GM23338 (cell line): ENCODE results near the gene ABHD12. TPM values are rescaled to one million over a fixed set of nuclear protein-coding genes. Genes with fewer than 3 reads are reported as not detected.

Source experiments
- ATAC-seq: fragments of 200-7000 bp; cut with Tn5 transposase; 3 replicates; pipeline ENCODE4 v1.9.1; 2020
- DNase-seq: peaks from one replicate; pipeline ENCODE4 v3.0.0-alpha.2; 2015; ENCODE audit warnings: low spot score
- H2AFZ ChIP-seq: fragments of 200-600 bp; sonication (generic); 2 replicates; pipeline ENCODE4 v1.8.0; 2016; ENCODE audit warnings: antibody characterized with exemption, mild to moderate bottlenecking, moderate library complexity
- H3F3A ChIP-seq: fragments of 200-600 bp; sonication (generic); replicated peaks from 2 replicates; pipeline ENCODE4 v1.8.0; 2017; ENCODE audit warnings: antibody characterized with exemption, mixed run types, low read depth
- H3K27ac ChIP-seq: fragments of 200-600 bp; sonication (generic); 2 replicates; pipeline ENCODE4 v1.6.1; 2016; ENCODE audit warnings: low read depth
- H3K27me3 ChIP-seq: fragments of 200-600 bp; sonication (generic); 2 replicates; pipeline ENCODE4 v1.8.0; 2016; ENCODE audit warnings: mild to moderate bottlenecking, mixed run types, moderate library complexity; ENCODE audit not compliant: insufficient read depth
- H3K36me3 ChIP-seq: fragments of 200-600 bp; sonication (generic); 2 replicates; pipeline ENCODE4 v1.8.0; 2016; ENCODE audit warnings: mild to moderate bottlenecking; ENCODE audit not compliant: insufficient read depth
- H3K4me1 ChIP-seq: fragments of 200-600 bp; sonication (generic); 2 replicates; pipeline ENCODE4 v1.8.0; 2016; ENCODE audit warnings: mild to moderate bottlenecking, moderate library complexity; ENCODE audit not compliant: insufficient read depth
- H3K4me2 ChIP-seq: fragments of 200-600 bp; sonication (generic); 2 replicates; pipeline ENCODE4 v1.7.1; 2017; ENCODE audit warnings: mixed run types
- H3K4me3 ChIP-seq: fragments of 200-600 bp; sonication (generic); 2 replicates; pipeline ENCODE4 v1.6.1; 2016; ENCODE audit warnings: mixed run types
- H3K79me2 ChIP-seq: fragments of 200-600 bp; sonication (generic); replicated peaks from 2 replicates; pipeline ENCODE4 v1.8.0; 2017; ENCODE audit warnings: mild to moderate bottlenecking; ENCODE audit not compliant: insufficient read depth
- H3K9me2 ChIP-seq: fragments of 200-600 bp; sonication (generic); 2 replicates; pipeline ENCODE4 v1.8.0; 2017; ENCODE audit not compliant: insufficient read depth
- H4K20me1 ChIP-seq: fragments of 200-600 bp; sonication (generic); replicated peaks from 2 replicates; pipeline ENCODE4 v1.8.0; 2017; ENCODE audit warnings: mild to moderate bottlenecking; ENCODE audit not compliant: insufficient read depth
- H3K27ac Mint-ChIP-seq: 2 replicates; pipeline ENCODE4 v1.8.0; 2020; ENCODE audit warnings: inconsistent platforms, mild to moderate bottlenecking, moderate library complexity, mixed read lengths
- H3K27me3 Mint-ChIP-seq: 3 replicates; pipeline ENCODE4 v1.8.0; 2022; ENCODE audit warnings: low read depth, mild to moderate bottlenecking, moderate library complexity, mixed read lengths, inconsistent platforms; ENCODE audit not compliant: insufficient read depth, poor library complexity
- H3K36me3 Mint-ChIP-seq: 3 replicates; pipeline ENCODE4 v1.8.0; 2021; ENCODE audit warnings: low read depth, mild to moderate bottlenecking, inconsistent platforms, moderate library complexity, mixed read lengths
- H3K4me1 Mint-ChIP-seq: 3 replicates; pipeline ENCODE4 v1.8.0; 2020; ENCODE audit warnings: mild to moderate bottlenecking, inconsistent platforms, mixed read lengths
- H3K4me3 Mint-ChIP-seq: 3 replicates; pipeline ENCODE4 v1.8.0; 2021; ENCODE audit warnings: moderate library complexity, mild to moderate bottlenecking, inconsistent platforms, mixed read lengths
- H3K9me3 Mint-ChIP-seq: 3 replicates; pipeline ENCODE4 v1.8.0; 2020; ENCODE audit warnings: moderate library complexity, mild to moderate bottlenecking, inconsistent platforms, mixed read lengths
- CREB1 ChIP-seq: fragments of 250-450 bp; sonication (Bioruptor Pico); IDR thresholded peaks from 2 replicates; pipeline ENCODE4 v1.5.0; 2020; ENCODE audit warnings: low read depth, mild to moderate bottlenecking, moderate library complexity
- ETS1 ChIP-seq: IDR thresholded peaks from 2 replicates; pipeline ENCODE4 v1.6.1; 2016; ENCODE audit warnings: antibody characterized with exemption
- JUNB ChIP-seq: IDR thresholded peaks from one replicate; pipeline ENCODE4 v1.6.1; 2016; ENCODE audit warnings: antibody characterized with exemption; ENCODE audit not compliant: unreplicated experiment
- NANOG ChIP-seq: IDR thresholded peaks from 2 replicates; pipeline ENCODE4 v1.6.1; 2016; ENCODE audit warnings: antibody characterized with exemption, borderline replicate concordance
- ZNF114 ChIP-seq: fragments of 250-450 bp; sonication (Bioruptor Pico); IDR thresholded peaks from 2 replicates; pipeline ENCODE4 v1.5.0; 2020; ENCODE audit warnings: mild to moderate bottlenecking, moderate library complexity
- ZNF331 ChIP-seq: fragments of 250-450 bp; sonication (Bioruptor Pico); IDR thresholded peaks from 2 replicates; pipeline ENCODE4 v1.5.0; 2020; ENCODE audit warnings: low read depth, mild to moderate bottlenecking, moderate library complexity
- ZNF462 ChIP-seq: fragments of 250-450 bp; sonication (Bioruptor Pico); IDR thresholded peaks from 2 replicates; pipeline ENCODE4 v1.5.0; 2020; ENCODE audit warnings: mild to moderate bottlenecking, moderate library complexity
- polyA plus RNA-seq: library from polyadenylated mRNA; unstranded; fragments of >200 nt; fragmentation: Nextera tagmentation; extraction: Ambion mirVana; gene quantifications from 2 replicates; pipeline ENCODE4 v1.2.1, GENCODE V29; 2016
- total RNA-seq: library from RNA; depleted of rRNA; stranded (reverse); fragments of >200 nt; shearing (Covaris generic); gene quantifications from 2 replicates; pipeline ENCODE4 v1.2.3, GENCODE V29; 2014
- TF ChIP-seq, protein P1 (sequence below): IDR thresholded peaks from one replicate; pipeline ENCODE4 v1.6.1; 2018; ENCODE audit warnings: antibody characterized with exemption; ENCODE audit not compliant: unreplicated experiment
- TF ChIP-seq, protein P2 (sequence below), 2 experiments: fragments of 200-600 bp in 1 of 2; sonication (generic) in 1 of 2; conservative IDR thresholded peaks; 2 replicates each; pipeline versions ENCODE4 v1.5.1 to v1.6.1; 2016 to 2017; ENCODE audit warnings: antibody characterized with exemption in 2 of 2, low read depth in 2 of 2, mild to moderate bottlenecking in 2 of 2, moderate library complexity in 1 of 2

ABHD12 gene
- total and polyA plus RNA-seq, 2 experiments from 2014 or later: 40.2 to 57.8 TPM

DNA sequence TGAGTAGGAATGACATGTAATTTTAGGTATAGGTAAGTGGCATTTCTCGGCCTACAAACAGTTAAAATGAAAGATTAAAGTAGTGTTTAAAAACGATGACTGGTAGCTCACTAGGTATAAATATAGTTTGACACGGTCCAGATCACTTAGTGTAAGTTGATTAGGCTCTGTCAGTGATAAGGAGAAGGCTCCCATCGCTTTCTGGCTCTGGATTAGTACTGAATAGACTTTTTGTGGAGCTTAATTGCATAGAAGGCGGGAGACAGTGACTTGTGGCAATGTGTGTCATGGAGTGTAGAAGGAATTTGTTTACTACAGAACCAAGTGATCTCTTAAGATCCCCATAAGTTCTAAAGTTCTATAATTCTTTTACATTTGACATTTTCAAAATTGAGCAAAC is 136.1 kb downstream of the ABHD12 start:
- DNase-seq (no peak), ATAC-seq (no peak)
- H3K4me1 Mint-ChIP-seq: peaks cover 23% of the 10 kb centered on the region
- no peaks in the 10 kb centered on the region for H3F3A ChIP-seq
- H3K4me3 ChIP-seq: no peak overlapping the region
- peaks cover 76% of the 10 kb centered on the region for H3K79me2 ChIP-seq
- no peaks in the 10 kb centered on the region for H3K9me2 ChIP-seq
- H2AFZ ChIP-seq: no peak overlapping the region
- no peak overlapping the region for H3K4me3 Mint-ChIP-seq
- no peaks in the 10 kb centered on the region for H3K27me3 ChIP-seq
- H3K27me3 Mint-ChIP-seq: peaks cover 4% of the 10 kb centered on the region
- peaks cover 11% of the 10 kb centered on the region for H3K36me3 Mint-ChIP-seq
- no peaks in the 10 kb centered on the region for H3K36me3 ChIP-seq
- H3K9me3 Mint-ChIP-seq: peaks cover under 1% of the 10 kb centered on the region; the same call in 2 of the 3 replicates
- H4K20me1 ChIP-seq: peaks cover 37% of the 10 kb centered on the region
- peaks cover 9% of the 10 kb centered on the region for H3K4me1 ChIP-seq
- TF ChIP-seq CREB1 (no peak), ETS1 (no peak), ZNF331 (no peak), ZNF114 (no peak)
- TF ChIP-seq, protein P1, sequence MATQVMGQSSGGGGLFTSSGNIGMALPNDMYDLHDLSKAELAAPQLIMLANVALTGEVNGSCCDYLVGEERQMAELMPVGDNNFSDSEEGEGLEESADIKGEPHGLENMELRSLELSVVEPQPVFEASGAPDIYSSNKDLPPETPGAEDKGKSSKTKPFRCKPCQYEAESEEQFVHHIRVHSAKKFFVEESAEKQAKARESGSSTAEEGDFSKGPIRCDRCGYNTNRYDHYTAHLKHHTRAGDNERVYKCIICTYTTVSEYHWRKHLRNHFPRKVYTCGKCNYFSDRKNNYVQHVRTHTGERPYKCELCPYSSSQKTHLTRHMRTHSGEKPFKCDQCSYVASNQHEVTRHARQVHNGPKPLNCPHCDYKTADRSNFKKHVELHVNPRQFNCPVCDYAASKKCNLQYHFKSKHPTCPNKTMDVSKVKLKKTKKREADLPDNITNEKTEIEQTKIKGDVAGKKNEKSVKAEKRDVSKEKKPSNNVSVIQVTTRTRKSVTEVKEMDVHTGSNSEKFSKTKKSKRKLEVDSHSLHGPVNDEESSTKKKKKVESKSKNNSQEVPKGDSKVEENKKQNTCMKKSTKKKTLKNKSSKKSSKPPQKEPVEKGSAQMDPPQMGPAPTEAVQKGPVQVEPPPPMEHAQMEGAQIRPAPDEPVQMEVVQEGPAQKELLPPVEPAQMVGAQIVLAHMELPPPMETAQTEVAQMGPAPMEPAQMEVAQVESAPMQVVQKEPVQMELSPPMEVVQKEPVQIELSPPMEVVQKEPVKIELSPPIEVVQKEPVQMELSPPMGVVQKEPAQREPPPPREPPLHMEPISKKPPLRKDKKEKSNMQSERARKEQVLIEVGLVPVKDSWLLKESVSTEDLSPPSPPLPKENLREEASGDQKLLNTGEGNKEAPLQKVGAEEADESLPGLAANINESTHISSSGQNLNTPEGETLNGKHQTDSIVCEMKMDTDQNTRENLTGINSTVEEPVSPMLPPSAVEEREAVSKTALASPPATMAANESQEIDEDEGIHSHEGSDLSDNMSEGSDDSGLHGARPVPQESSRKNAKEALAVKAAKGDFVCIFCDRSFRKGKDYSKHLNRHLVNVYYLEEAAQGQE: no peak
- no peak overlapping the region for H3K27ac Mint-ChIP-seq
- no peak overlapping the region for H3K4me2 ChIP-seq
- no peak overlapping the region for H3K27ac ChIP-seq

DNA sequence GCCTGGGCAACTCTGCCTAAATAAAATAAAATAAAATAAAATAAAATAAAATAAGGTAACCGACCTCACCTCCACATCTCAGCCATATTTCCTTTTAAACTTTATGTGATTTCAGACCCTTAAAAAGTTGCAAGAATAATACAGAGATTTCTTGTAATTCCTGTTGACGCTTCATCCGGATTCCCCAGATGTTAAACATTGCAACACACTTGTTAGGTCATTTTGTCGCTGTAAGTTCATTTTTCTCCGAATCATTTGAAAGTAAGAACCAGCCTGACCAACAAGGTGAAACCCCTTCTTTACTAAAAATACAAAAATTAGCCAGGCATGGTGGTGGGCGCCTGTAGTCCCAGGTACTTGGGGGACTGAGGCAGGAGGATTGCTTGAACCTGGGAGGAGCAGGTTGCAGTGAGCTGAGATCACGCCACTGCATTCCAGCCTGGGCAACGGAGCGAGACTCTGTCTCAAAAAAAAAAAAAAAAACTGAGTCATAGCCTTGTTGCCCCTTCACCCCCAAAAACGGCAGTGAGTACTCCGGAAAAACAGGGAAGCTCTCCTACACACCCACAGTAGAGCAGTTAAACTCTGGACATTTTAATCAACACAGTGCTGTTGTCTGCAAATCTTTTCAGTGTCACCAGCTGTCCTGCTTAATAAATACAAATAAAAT is 136.9 kb downstream of the ABHD12 start:
- DNase-seq: no peak
- H3K9me3 Mint-ChIP-seq: no peaks in the 10 kb centered on the region; the same call in 2 of the 3 replicates
- H3K27ac ChIP-seq: no peak overlapping the region
- peaks cover 84% of the 10 kb centered on the region for H3K79me2 ChIP-seq
- H3K27me3 ChIP-seq: no peaks in the 10 kb centered on the region
- no peak overlapping the region for H2AFZ ChIP-seq
- H3K36me3 ChIP-seq: no peaks in the 10 kb centered on the region
- peaks cover 31% of the 10 kb centered on the region for H3K4me1 Mint-ChIP-seq
- H3K4me2 ChIP-seq: no peak overlapping the region
- H3K36me3 Mint-ChIP-seq: peaks cover 5% of the 10 kb centered on the region
- no peak overlapping the region for H3K4me3 ChIP-seq
- H3K9me2 ChIP-seq: no peaks in the 10 kb centered on the region
- no peak overlapping the region for H3K4me3 Mint-ChIP-seq
- H4K20me1 ChIP-seq: peaks cover 41% of the 10 kb centered on the region
- ATAC-seq: no peak
- H3K27me3 Mint-ChIP-seq: peaks cover 5% of the 10 kb centered on the region
- H3K27ac Mint-ChIP-seq: no peak overlapping the region
- H3K4me1 ChIP-seq: peaks cover 16% of the 10 kb centered on the region
- H3F3A ChIP-seq: 0 out of 2 replicates have a peak, but pooled peaks cover 5% of the 10 kb centered on the region
- TF ChIP-seq ZNF331 (no peak), JUNB (no peak), NANOG (no peak), ZNF462 (CRISPR knock-in tag) (no peak), ZNF114 (no peak)
- TF ChIP-seq, protein P2, sequence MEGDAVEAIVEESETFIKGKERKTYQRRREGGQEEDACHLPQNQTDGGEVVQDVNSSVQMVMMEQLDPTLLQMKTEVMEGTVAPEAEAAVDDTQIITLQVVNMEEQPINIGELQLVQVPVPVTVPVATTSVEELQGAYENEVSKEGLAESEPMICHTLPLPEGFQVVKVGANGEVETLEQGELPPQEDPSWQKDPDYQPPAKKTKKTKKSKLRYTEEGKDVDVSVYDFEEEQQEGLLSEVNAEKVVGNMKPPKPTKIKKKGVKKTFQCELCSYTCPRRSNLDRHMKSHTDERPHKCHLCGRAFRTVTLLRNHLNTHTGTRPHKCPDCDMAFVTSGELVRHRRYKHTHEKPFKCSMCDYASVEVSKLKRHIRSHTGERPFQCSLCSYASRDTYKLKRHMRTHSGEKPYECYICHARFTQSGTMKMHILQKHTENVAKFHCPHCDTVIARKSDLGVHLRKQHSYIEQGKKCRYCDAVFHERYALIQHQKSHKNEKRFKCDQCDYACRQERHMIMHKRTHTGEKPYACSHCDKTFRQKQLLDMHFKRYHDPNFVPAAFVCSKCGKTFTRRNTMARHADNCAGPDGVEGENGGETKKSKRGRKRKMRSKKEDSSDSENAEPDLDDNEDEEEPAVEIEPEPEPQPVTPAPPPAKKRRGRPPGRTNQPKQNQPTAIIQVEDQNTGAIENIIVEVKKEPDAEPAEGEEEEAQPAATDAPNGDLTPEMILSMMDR (conservative IDR thresholded peaks at IDR 0.05; ENCODE audit: low read depth in 2 of 2): no peak
